Spleen (tissue), 7 donors: ENCODE data around the gene MEF2A.

Experiments used
- CTCF ChIP-seq, 11 experiments: fragments of 200-600 bp in 7 of 11; fragments of 450-650 bp in 4 of 11; sonication (generic) in 4 of 11; IDR thresholded peaks in 8 of 11; conservative IDR thresholded peaks in 3 of 11; 1 replicate in 7 of 11; 2 replicates in 4 of 11; pipeline versions ENCODE4 v1.4.0 to v1.8.0; 2016 to 2021; ENCODE audit warnings: antibody characterized with exemption in 11 of 11, inconsistent platforms in 4 of 11, mild to moderate bottlenecking in 1 of 11
- POLR2A ChIP-seq, 3 donors: fragments of 450-650 bp; IDR thresholded peaks; one replicate each; pipeline ENCODE4 v1.5.1; 2017; ENCODE audit warnings: antibody characterized with exemption in 3 of 3, mild to moderate bottlenecking in 1 of 3
- POLR2AphosphoS5 ChIP-seq, 3 donors: sonication (generic); formaldehyde crosslinking; IDR thresholded peaks; one replicate each; pipeline ENCODE4 v1.5.1; 2017; ENCODE audit warnings: antibody characterized with exemption in 3 of 3
- donor health status: DM: no; HTN: no; CAD: no; lungs with moderate emphysema.
- donor health status: DM: no; HTN: no; CAD: no.
- donor health status: DM: no; HTN: no; CAD: no.

DNA sequence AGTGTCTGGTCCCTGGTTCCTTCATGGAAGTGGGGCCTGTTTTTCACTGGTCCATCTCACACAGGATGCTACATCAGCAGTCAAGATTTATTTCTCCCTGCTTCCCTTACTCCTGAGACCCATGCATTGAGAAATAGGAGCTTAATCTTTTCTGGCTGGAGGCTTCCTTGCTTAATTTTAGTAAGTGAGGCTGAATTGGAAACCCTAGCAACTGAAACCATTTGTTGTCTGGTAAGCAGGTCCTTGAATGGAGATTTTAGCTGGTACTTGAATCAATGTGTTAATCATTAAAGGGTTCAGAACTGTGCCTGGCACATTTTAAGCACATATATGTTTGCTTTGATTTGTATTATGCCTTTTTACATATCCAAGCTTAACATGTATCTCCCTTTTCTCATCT lies 20.2 kb upstream of the MEF2A start:
- TF ChIP-seq CTCF (IDR thresholded peaks at IDR 0.05 in 8 of 11, conservative IDR thresholded peaks at IDR 0.05 in 3 of 11) = no peak
- TF ChIP-seq POLR2A (IDR thresholded peaks at IDR 0.05) = no peak
- no peak for TF ChIP-seq POLR2AphosphoS5 (IDR thresholded peaks at IDR 0.05)
